GM18868 (cell line): ENCODE measurements around the gene EFNA5.

Source experiments
- ATAC-seq: cut with Tn5 transposase; IDR thresholded peaks from one replicate; pipeline ENCODE4 v1.9.1; 2021; ENCODE audit warnings: mild to moderate bottlenecking, moderate library complexity; ENCODE audit not compliant: unreplicated experiment

The EFNA5 gene

DNA sequence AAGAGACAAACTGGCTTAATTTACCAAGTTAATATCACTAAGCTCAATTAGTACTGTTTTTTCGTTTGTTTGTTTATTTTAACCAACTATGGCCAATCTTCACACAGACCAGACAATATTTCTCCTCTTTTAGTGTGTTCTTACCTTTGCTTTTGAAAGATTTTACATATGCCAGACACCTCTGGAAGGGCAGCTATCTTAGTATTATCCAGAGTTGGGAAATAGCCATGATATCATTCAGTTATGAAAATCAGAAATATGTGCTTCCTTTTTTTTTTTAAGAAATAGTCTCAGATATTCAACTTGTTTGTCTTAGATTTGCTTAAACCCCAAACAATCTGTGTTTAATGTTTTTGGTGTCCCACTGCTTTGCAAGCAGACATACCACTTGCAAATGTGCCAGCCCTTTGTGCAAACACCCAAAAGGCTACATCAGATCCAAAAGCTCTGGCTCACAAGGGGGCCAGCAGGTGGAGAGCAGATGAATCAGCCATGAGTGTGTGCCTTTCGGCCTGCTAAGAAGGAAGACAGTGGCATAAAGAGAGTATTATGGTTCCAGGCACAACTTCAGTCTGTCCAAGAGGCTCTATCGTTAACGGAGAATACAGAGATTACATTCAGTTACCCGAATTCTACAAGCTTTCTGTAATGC lies 147.6 kb downstream of the EFNA5 start:
- ATAC-seq, result no peak

DNA sequence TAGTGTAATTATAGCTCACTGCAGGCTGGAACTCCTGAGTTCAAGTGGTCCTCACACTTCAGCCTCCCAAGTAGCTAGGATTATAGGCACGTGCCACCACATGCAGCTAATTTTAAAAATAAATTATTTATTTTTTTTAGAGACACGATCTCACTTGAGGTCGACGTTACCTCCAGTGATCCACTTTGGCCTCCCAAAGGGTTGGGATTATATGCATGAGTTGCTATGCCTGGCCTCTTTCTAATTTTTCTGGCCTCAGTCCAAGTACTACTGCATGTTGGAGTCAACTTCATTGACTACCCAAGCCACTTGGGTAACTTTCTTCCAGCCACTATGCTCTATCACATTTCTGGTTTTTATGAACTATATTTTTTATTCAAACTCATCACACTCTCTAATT lies 148.3 kb downstream of the EFNA5 start:
- ATAC-seq, result no peak

DNA sequence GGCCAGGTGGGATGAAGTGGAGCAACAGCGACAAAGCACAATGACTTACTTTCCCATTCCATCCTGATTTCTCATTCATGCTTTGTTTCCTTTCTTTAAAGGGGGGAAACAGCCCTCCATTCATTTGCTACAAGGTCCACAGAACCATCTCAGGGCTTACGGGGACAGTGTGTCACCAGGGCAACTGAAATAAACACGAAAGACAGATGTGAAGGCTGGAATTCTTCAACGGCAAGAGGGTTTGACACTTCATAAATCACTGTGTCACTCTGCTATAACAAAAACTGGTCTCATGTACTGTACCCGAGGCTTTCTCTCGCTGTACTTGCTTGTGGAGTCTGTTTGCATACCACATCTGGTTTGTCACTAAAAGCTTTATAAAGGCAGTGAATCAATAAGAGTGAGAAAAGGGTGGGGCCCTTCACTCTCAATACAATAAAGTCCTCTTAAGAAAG lies 150.8 kb downstream of the EFNA5 start:
- peak; percentile 65 for ATAC-seq

DNA sequence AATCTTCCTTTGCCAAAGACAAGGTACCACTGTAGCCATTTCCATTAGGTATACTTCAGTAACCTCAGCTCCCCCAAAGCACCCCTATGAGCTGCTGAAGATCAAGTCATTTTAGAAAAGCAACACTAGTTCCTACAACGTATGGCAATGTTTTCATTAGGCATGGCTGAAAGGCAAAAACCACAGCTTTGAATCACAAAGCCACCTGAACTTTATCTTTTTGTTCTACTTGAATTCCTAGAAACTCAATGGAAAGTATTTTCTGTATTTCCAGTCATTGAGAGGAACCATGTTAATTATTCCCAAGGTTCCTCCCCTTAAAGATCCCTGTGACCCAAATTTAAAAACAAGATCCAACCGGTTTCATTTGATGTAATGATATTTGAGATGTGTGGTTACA lies 152.1 kb downstream of the EFNA5 start:
- ATAC-seq, result no peak

DNA sequence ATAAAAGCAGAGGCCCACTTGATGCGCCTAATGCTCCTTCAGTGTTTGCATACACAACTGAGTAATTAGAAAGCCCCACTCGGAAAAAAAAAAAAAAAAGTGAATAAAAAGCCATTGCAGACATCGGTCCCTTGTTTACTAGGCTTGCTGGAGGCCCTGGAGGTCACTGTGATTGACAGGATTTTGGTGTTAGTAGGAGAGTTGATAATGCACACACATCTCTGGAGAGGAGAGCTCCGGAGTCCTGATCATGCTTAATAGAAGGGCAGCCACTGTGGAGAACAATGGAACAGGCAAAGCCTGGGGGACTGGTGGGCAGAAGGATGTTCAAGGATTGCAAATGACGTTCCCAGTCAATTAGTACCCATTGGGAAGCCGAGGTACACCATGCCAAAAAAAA lies 152.5 kb downstream of the EFNA5 start:
- ATAC-seq, result no peak

DNA sequence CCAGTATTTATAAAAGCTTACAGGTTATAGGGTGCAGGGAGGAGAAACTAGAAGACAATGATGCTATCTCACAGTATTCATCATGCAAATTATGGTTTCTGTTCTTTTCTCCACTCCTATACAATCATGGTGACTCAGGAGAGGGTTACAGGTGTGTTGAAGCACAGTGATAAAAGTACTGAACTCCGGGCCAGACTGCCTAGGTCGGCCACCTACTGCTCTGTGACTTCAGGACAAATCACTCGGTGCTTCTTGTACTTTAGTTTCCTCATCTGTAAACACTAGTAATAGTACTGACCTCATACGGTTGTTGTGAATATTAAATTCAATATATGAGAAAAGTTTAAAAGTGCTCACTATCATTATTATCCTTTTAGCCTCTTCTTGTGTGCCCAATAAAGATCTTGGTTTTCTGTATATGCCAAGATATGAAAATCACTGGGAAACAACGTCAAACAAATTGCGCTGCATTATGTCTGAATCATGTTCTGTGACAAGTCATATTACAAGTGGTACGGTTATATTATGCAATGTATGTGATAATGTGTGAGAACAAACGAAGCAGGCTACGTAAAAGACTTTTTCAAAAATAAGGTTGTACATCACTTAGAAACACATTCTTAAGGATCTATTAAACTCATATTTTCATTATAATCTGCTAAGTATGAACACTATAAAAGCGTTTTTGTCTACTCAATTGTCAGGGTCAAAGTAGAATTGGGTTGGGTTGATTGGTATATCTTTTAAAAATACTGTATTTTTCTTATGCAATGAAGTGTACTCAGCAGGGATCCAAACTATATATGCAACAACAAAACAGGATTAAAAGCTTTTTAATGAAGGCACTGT lies 153.3 kb downstream of the EFNA5 start:
- peak; percentile 28 for ATAC-seq

DNA sequence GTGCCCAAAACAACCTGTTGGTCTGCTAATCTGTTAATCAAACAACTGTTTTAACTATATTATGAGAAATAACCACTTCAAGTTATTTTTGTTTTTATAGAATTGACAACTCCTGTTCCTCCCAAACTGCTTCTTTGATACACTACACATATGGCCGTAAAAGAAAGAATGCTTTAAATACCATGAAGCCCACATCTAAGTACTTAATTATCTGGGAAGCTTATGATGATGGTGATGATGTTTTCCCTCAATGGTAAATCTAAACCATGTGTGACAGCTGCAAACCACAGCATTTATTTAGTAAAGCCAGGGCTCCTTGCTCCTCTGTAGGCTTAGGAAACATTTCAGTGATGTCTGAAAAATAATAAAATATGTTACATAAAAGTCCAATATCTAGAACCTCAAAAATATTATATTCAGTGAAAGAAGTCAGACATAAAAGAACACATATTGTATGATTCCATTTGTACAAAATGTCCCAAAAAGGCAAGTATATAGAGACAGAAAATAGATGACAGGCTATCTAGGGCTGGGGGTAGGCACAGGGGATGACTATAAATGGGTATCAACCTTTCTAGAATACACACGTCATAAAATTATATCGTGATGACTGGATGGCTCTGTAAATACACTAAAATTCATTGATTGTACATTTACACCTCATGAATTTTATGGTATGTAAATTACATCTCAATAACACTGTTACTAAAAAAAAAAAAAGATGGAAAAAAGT lies 154.1 kb downstream of the EFNA5 start:
- no peak for ATAC-seq

DNA sequence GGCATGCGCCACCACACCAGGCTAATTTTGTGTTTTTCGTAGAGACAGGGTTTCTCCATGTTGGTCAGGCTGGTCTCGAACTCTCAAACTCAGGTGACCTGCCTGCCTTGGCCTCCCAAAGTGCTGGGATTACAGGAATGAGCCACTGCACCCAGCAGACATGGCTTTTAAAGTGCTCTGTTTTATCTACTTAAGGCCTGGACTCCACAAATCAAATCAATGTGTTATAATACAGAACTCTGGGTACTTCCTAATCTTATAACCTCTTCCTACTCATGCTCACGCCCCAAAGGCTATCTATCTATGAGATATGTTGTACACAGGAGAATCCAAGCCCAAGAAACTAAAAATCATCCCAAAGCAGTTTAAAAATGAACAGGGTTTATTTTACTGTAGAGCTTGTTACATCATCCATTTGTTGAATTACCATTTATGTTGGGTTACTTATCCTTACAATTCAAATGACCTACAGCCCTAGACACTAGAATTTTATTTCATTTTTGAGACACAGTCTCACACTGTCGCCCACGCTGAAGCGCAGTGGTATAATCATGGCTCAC lies 155.1 kb downstream of the EFNA5 start:
- no peak for ATAC-seq

DNA sequence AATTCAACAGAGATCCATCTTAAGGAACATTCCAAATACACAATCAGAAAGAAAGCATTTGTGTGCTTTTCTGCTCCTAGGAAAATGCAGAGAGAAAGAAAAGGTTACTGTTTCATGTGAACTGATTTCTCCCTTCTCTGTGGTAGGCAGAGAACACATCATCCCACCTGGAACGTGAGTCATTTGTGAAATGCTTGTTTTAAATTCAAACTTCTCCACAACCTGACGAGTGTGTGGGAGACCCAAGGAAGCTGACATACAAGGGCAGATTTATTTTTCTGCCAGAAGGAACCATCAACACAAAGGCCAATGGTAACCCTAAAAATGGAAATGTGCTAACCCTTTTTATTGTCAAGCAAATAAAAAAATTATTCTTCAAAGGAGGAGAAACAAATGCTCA lies 156.4 kb downstream of the EFNA5 start:
- no peak for ATAC-seq

DNA sequence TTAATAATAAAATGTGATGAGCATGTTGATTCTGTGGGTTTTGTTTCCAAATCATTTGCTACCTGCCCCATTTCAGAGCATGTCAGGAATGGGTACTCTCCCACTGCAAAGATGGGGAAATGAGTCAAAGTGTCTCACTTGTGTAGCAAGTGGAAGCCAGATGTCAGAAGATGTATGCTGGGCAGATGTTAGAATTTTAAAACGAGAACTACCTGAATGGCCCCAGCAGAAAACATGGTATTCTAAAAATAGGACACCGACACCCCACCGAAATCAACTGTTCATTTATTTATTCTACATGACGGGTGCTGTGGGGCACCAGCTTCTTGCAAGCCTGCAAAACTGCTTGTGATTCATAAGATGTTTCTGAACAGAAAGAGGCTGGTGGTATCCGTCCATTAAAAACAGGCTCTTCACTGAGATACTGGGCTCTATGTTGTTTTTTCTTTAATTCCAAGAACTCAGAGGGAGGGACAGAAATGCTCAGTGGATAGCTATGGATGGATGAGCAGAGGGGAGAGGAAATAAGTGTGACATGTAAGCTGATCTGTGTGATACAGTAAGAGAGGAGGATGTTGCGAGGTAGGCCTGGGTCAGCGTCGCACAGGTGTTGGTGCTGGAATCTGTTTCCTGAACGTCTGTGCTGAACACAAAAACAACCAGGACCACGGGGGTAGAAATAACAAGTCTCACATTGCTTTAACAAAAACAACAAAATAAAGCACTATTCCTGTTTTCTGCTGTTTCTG lies 157.2 kb downstream of the EFNA5 start:
- ATAC-seq, result peak; percentile 74

DNA sequence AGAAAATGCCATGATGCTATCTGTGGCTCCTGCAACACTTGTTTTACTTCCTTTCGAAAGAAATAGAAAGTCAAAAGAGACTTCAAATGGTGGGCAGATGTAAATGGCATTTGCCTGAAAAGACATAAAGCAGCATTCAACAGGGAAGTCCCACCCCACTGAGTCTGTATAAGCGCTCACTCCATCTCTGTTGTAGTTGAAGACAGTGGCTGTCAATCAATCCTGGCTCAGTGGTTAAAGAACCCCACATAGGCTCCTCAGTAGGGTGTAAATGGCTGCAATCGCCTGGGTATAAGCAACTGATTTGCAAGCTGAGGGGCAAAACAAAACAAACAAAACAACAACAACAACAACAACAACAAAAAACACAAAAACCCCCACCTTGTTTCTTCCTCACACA lies 158.7 kb downstream of the EFNA5 start:
- peak; percentile 43 for ATAC-seq

DNA sequence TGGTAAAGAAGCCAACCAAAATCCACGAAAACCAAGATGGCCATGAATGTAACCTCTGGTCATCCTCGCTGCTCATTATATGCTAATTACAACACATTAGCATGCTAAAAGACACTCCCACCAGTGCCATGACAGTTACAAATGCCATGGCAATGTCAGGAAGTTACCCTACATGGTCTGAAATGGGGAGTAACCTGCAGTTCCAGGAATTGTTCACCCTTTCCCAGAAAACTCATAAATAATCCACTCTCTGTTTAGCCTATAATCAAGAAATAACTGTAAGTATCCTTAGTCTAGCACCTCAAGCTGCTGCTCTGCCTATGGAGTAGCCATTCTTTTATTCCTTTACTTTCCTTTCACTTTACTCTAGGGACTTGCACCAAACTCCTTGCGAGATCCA lies 160.6 kb downstream of the EFNA5 start:
- ATAC-seq, result no peak

DNA sequence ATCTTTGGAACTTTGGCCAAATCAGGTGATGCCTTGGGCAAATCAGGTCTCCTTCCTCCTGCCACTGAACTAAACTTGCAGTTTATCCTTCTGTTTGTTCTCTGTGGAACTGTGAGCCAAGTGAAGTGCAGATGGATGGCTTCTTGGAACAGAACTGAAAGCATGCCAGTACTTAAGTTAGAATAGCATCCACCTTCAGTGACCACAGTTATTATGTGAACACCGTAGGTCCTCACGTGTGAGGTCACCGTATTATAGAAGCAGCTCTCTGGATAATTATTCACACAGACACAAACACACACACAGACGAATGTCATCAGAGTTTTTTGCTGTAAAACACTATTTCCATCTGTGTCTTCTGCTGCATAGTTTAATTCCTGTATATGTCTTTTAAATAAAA lies 162.6 kb downstream of the EFNA5 start:
- ATAC-seq, result no peak

DNA sequence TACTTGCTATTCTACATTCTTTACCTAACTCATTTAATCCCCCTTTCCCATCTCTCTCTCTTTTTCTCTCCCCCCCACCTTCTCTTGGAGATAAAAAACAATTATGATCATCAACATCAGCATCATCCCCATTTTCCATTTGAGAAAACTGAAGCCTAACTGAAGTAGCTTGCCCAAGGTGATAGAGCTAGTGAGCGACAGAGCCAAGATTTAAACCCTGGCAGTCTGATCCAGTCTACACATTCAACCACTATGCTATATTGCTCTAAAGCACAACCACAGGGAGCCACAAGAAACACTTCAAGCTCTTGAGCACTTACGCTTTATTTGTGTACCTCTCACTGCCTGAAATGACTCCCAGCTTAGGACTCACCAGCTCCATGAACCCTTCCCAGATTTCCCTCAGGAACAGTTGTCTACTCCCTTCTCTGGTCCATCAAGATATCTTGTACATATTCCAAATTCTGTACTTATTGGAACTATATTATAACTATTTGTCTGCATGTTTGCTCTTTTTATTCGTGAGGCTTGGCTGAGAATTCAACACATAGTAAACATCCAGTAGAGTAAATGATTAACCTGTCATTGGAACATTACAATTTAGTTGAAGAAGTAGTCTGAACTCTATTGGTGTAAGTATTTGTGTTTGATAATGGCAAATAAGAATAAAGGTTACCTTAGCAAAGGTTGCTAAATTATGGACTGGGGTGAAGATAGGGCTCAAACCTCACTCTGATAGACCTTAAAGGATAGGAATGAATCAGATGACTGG lies 164.8 kb downstream of the EFNA5 start:
- no peak for ATAC-seq

DNA sequence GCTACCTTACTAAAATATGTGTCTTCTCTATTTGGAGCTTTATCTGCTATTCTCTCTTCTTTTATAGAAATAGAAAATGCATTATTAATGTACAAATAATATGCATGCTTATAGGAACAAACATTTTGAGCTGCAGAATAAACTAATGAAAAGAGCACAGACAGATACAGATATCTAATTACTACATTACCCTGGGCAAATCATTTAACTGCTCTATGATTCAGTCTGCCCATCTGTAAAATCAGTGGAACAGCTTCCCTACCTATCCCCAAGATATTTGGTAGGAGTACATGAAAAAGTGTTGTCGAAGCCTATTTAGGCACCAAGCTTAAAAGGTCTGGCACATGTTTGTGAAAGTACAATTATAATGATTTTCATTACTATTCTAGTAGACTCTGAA lies 166.3 kb downstream of the EFNA5 start:
- ATAC-seq, result no peak

DNA sequence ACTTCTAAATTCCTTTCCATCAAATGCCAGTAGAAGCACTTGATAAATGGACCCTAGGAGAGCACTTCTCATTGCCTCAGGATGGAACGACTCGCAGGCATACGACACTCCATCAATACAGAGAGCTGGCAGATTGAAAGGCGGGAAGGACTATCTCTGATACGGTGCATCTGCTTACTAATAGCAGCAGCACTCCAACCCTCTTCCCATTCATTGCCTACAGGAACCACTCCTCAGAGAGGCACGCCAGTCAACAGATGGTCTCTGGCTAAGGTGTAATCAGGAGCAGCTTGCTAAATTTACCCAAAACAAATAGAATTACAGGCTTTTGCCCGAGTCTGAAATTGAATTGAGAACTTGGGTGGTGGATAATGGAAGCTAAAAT lies 168.1 kb downstream of the EFNA5 start:
- ATAC-seq, result no peak

DNA sequence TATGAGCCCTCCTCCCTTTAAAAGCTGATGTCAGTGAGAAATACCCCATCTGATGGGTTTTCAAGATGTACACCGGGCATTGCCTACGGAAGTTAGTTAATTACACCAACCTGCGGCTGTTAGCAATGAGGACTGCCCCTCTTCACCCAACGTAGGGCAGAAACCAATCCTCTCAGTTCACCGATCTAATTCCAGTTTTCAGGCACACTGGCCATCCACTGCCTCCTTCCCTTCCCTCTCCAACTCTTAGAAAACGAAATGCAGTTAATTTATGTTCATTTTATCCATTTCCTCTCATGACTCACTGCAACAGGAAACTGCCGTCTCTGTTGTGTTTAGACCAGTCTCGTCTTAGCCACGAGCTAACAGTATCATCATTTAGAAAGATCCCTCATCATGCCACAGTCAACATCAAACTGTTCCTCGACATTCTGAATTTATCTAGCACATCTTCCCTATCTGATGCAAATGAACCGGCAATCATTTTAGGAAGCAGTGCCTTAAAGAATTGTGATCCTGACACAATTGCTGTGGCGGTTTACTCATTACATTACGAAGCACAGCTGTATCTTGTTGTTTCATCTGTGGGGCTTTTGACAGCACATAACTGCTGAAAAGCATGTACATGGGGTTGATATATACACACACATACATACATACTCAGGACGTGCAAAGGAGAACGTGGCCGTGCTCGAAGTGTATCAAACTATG lies 168.6 kb downstream of the EFNA5 start:
- no peak for ATAC-seq

DNA sequence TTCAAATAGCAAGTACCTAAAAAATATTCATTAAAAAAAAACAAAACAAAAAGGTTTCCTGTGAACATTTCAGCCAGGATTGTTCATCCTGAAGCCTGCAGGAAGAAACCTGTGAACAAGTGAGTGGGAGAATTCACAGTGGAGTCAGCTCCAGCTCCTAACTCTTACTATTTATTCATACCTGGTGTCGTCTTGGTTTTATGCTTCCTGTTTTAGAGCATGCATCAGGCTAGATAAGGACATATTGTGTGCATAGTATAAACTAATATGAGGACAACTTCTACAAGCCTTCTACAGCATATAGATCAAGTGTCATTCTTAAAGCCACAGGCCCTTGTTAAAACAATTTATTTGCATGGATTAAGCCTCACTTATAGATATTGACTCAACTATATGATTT lies 169.9 kb downstream of the EFNA5 start:
- ATAC-seq, result no peak

DNA sequence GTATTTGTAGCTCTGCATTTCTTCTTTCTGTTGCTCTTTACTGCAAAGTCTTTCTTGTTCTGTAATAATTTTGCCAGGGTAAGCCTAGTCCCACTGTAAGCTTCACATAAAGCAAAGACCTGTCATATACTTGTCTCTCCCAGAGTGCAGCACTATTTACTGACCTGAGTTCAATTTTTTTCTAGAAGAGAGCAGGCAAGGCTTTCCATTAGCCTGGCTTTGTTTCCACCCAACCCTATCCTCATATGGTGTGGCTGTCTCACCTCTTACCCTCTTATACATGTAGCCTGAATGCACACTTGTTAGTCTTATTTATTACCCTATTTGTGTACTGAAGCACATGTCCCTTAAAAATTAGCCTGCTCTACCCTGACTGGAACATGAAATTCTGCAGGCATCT lies 170.4 kb downstream of the EFNA5 start:
- no peak for ATAC-seq
